Measurements from ENCODE around the gene KCTD3. TPM values are rescaled to one million over a fixed set of nuclear protein-coding genes. Genes with fewer than 3 reads are reported as not detected.

Gene KCTD3
- total RNA-seq = 21.8 and 25.3 TPM in 2 replicates

DNA sequence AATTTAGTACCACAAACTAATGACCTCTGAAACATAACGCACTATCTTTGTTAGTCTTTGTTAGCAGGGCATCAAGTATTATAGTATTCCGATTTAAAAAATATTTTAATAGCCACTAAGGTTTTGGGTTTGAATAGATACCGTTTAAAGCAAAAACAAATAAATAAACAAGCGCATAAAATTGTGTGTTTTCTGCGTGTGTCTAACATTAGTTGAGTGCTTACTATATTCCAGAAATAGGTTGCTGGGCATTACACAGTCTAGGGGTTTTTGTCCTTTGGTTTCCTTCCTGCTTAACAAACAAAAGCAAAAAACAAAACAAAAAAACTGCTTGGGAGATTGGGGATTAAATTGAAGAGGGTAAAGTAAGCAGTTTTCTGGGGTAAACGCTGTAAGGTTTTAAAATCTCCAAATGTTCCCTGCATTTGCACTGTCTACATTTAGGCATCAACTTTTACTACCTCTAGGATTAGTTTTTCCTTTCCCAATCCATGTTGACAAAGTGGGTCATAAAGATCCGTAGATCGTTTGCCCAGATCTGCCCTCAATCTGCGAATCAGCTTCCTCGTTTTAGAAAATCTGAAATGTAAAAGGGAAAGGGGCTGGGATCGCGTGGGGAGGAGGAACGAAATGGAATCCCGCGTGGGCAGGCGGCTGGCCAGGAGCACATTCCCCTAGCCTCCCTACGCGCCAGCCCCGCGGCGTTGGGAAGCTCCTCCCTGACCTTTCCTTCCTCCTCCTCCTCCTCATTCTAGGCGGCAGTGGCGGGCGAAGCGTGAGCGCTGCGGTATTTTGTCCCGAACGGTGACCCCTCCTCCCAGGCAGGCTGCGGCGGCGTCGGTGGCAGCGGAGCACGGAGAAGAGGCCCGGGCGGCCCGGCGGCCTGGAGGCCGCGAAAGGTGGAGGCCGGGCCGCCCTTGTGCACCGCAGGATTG, at the start of gene KCTD3:
Gene KCTD3, plus strand, starts transcription at position 749 of the 935 bp plus-strand sequence. CDS start 382 bp downstream, outside the sequence.

Data from airway epithelial cell (primary cell).